GM23338 (cell line): ENCODE measurements around the gene AKAP13. TPM values are rescaled to one million over a fixed set of nuclear protein-coding genes. Genes with fewer than 3 reads are reported as not detected.

Experiments
- ATAC-seq: fragments of 200-7000 bp; cut with Tn5 transposase; 3 replicates; pipeline ENCODE4 v1.9.1; 2020
- DNase-seq: peaks from one replicate; pipeline ENCODE4 v3.0.0-alpha.2; 2015; ENCODE audit warnings: low spot score
- H2AFZ ChIP-seq: fragments of 200-600 bp; sonication (generic); 2 replicates; pipeline ENCODE4 v1.8.0; 2016; ENCODE audit warnings: antibody characterized with exemption, mild to moderate bottlenecking, moderate library complexity
- H3F3A ChIP-seq: fragments of 200-600 bp; sonication (generic); replicated peaks from 2 replicates; pipeline ENCODE4 v1.8.0; 2017; ENCODE audit warnings: antibody characterized with exemption, mixed run types, low read depth
- H3K27ac ChIP-seq: fragments of 200-600 bp; sonication (generic); 2 replicates; pipeline ENCODE4 v1.6.1; 2016; ENCODE audit warnings: low read depth
- H3K27me3 ChIP-seq: fragments of 200-600 bp; sonication (generic); 2 replicates; pipeline ENCODE4 v1.8.0; 2016; ENCODE audit warnings: mild to moderate bottlenecking, mixed run types, moderate library complexity; ENCODE audit not compliant: insufficient read depth
- H3K36me3 ChIP-seq: fragments of 200-600 bp; sonication (generic); 2 replicates; pipeline ENCODE4 v1.8.0; 2016; ENCODE audit warnings: mild to moderate bottlenecking; ENCODE audit not compliant: insufficient read depth
- H3K4me1 ChIP-seq: fragments of 200-600 bp; sonication (generic); 2 replicates; pipeline ENCODE4 v1.8.0; 2016; ENCODE audit warnings: mild to moderate bottlenecking, moderate library complexity; ENCODE audit not compliant: insufficient read depth
- H3K4me2 ChIP-seq: fragments of 200-600 bp; sonication (generic); 2 replicates; pipeline ENCODE4 v1.7.1; 2017; ENCODE audit warnings: mixed run types
- H3K4me3 ChIP-seq: fragments of 200-600 bp; sonication (generic); 2 replicates; pipeline ENCODE4 v1.6.1; 2016; ENCODE audit warnings: mixed run types
- H3K79me2 ChIP-seq: fragments of 200-600 bp; sonication (generic); replicated peaks from 2 replicates; pipeline ENCODE4 v1.8.0; 2017; ENCODE audit warnings: mild to moderate bottlenecking; ENCODE audit not compliant: insufficient read depth
- H3K9me2 ChIP-seq: fragments of 200-600 bp; sonication (generic); 2 replicates; pipeline ENCODE4 v1.8.0; 2017; ENCODE audit not compliant: insufficient read depth
- H4K20me1 ChIP-seq: fragments of 200-600 bp; sonication (generic); replicated peaks from 2 replicates; pipeline ENCODE4 v1.8.0; 2017; ENCODE audit warnings: mild to moderate bottlenecking; ENCODE audit not compliant: insufficient read depth
- H3K27ac Mint-ChIP-seq: 2 replicates; pipeline ENCODE4 v1.8.0; 2020; ENCODE audit warnings: inconsistent platforms, mild to moderate bottlenecking, moderate library complexity, mixed read lengths
- H3K27me3 Mint-ChIP-seq: 3 replicates; pipeline ENCODE4 v1.8.0; 2022; ENCODE audit warnings: low read depth, mild to moderate bottlenecking, moderate library complexity, mixed read lengths, inconsistent platforms; ENCODE audit not compliant: insufficient read depth, poor library complexity
- H3K36me3 Mint-ChIP-seq: 3 replicates; pipeline ENCODE4 v1.8.0; 2021; ENCODE audit warnings: low read depth, mild to moderate bottlenecking, inconsistent platforms, moderate library complexity, mixed read lengths
- H3K4me1 Mint-ChIP-seq: 3 replicates; pipeline ENCODE4 v1.8.0; 2020; ENCODE audit warnings: mild to moderate bottlenecking, inconsistent platforms, mixed read lengths
- H3K4me3 Mint-ChIP-seq: 3 replicates; pipeline ENCODE4 v1.8.0; 2021; ENCODE audit warnings: moderate library complexity, mild to moderate bottlenecking, inconsistent platforms, mixed read lengths
- H3K9me3 Mint-ChIP-seq: 3 replicates; pipeline ENCODE4 v1.8.0; 2020; ENCODE audit warnings: moderate library complexity, mild to moderate bottlenecking, inconsistent platforms, mixed read lengths
- EZH2phosphoT487 ChIP-seq: fragments of 200-600 bp; sonication (generic); IDR thresholded peaks from one replicate; pipeline ENCODE4 v1.8.1; 2018; ENCODE audit warnings: antibody characterized with exemption; ENCODE audit not compliant: unreplicated experiment
- JUNB ChIP-seq: IDR thresholded peaks from one replicate; pipeline ENCODE4 v1.6.1; 2016; ENCODE audit warnings: antibody characterized with exemption; ENCODE audit not compliant: unreplicated experiment
- NANOG ChIP-seq: IDR thresholded peaks from 2 replicates; pipeline ENCODE4 v1.6.1; 2016; ENCODE audit warnings: antibody characterized with exemption, borderline replicate concordance
- POLR2AphosphoS5 ChIP-seq: IDR thresholded peaks from 2 replicates; pipeline ENCODE4 v1.6.1; 2016; ENCODE audit warnings: antibody characterized with exemption, low read depth
- STAT1 ChIP-seq: IDR thresholded peaks from one replicate; pipeline ENCODE4 v1.6.1; 2016; ENCODE audit warnings: antibody characterized with exemption; ENCODE audit not compliant: unreplicated experiment
- ZNF114 ChIP-seq: fragments of 250-450 bp; sonication (Bioruptor Pico); IDR thresholded peaks from 2 replicates; pipeline ENCODE4 v1.5.0; 2020; ENCODE audit warnings: mild to moderate bottlenecking, moderate library complexity
- ZNF331 ChIP-seq: fragments of 250-450 bp; sonication (Bioruptor Pico); IDR thresholded peaks from 2 replicates; pipeline ENCODE4 v1.5.0; 2020; ENCODE audit warnings: low read depth, mild to moderate bottlenecking, moderate library complexity
- polyA plus RNA-seq: library from polyadenylated mRNA; unstranded; fragments of >200 nt; fragmentation: Nextera tagmentation; extraction: Ambion mirVana; gene quantifications from 2 replicates; pipeline ENCODE4 v1.2.1, GENCODE V29; 2016
- total RNA-seq: library from RNA; depleted of rRNA; stranded (reverse); fragments of >200 nt; shearing (Covaris generic); gene quantifications from 2 replicates; pipeline ENCODE4 v1.2.3, GENCODE V29; 2014
- TF ChIP-seq, protein P1 (sequence below): IDR thresholded peaks from one replicate; pipeline ENCODE4 v1.6.1; 2018; ENCODE audit warnings: antibody characterized with exemption; ENCODE audit not compliant: unreplicated experiment
- TF ChIP-seq, protein P2 (sequence below): IDR thresholded peaks from 2 replicates; pipeline ENCODE4 v1.6.1; 2016; ENCODE audit warnings: antibody characterized with exemption

The AKAP13 gene
- total and polyA plus RNA-seq, 2 experiments from 2014 or later: 46.2 to 60.7 TPM

DNA sequence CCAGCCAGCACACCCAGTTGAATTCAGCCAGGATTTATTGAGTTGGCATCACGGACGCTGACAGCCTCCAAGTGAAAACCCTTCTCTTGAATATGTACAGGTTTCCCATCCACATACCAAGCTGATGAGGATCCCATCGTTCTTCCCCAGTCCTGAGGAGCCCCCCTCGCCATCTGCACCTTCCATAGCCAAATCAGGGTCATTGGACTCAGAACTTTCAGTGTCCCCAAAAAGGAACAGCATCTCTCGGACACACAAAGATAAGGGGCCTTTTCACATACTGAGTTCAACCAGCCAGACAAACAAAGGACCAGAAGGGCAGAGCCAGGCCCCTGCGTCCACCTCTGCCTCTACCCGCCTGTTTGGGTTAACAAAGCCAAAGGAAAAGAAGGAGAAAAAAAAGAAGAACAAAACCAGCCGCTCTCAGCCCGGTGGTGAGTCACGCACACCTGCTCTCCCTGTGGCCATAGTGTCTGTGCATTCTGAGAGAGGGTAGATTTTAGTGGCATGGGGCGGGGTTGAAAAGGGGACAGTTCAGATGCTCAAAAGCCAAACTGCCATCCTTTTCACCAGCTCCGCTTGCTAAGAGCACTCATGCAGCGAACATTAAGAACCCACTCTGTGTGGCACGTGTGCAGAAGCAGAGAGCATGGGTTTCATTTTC, 363.1 kb downstream of the AKAP13 start:
- Mint-ChIP-seq H3K36me3 (peaks cover 57% of the 10 kb centered on the region), H3K27me3 (peaks cover 19% of the 10 kb centered on the region), H3K4me3 (no peak overlapping the region), H3K9me3 (no peaks in the 10 kb centered on the region; the same call in 2 of the 3 replicates), H3K4me1 (peaks cover 29% of the 10 kb centered on the region), H3K27ac (peak overlapping the region; percentile 61; the same call in 1 of the 2 replicates)
- H3K27me3 ChIP-seq: no peaks in the 10 kb centered on the region
- no peak overlapping the region for H3K4me2 ChIP-seq
- TF ChIP-seq JUNB (no peak), ZNF331 (CRISPR knock-in tag) (no peak), NANOG (no peak), STAT1 (no peak)
- TF ChIP-seq, protein P1, sequence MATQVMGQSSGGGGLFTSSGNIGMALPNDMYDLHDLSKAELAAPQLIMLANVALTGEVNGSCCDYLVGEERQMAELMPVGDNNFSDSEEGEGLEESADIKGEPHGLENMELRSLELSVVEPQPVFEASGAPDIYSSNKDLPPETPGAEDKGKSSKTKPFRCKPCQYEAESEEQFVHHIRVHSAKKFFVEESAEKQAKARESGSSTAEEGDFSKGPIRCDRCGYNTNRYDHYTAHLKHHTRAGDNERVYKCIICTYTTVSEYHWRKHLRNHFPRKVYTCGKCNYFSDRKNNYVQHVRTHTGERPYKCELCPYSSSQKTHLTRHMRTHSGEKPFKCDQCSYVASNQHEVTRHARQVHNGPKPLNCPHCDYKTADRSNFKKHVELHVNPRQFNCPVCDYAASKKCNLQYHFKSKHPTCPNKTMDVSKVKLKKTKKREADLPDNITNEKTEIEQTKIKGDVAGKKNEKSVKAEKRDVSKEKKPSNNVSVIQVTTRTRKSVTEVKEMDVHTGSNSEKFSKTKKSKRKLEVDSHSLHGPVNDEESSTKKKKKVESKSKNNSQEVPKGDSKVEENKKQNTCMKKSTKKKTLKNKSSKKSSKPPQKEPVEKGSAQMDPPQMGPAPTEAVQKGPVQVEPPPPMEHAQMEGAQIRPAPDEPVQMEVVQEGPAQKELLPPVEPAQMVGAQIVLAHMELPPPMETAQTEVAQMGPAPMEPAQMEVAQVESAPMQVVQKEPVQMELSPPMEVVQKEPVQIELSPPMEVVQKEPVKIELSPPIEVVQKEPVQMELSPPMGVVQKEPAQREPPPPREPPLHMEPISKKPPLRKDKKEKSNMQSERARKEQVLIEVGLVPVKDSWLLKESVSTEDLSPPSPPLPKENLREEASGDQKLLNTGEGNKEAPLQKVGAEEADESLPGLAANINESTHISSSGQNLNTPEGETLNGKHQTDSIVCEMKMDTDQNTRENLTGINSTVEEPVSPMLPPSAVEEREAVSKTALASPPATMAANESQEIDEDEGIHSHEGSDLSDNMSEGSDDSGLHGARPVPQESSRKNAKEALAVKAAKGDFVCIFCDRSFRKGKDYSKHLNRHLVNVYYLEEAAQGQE: no peak
- TF ChIP-seq, protein P2, sequence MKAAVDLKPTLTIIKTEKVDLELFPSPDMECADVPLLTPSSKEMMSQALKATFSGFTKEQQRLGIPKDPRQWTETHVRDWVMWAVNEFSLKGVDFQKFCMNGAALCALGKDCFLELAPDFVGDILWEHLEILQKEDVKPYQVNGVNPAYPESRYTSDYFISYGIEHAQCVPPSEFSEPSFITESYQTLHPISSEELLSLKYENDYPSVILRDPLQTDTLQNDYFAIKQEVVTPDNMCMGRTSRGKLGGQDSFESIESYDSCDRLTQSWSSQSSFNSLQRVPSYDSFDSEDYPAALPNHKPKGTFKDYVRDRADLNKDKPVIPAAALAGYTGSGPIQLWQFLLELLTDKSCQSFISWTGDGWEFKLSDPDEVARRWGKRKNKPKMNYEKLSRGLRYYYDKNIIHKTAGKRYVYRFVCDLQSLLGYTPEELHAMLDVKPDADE: no peak
- H3K27ac ChIP-seq: no peak overlapping the region
- H4K20me1 ChIP-seq: no peaks in the 10 kb centered on the region; the same call in 1 of the 2 replicates
- no peaks in the 10 kb centered on the region for H3F3A ChIP-seq
- ATAC-seq: no peak
- H3K79me2 ChIP-seq: no peaks in the 10 kb centered on the region; the same call in 1 of the 2 replicates
- no peak for DNase-seq
- 0 out of 2 replicates have a peak, but pooled peaks cover 12% of the 10 kb centered on the region for H3K36me3 ChIP-seq
- H3K4me3 ChIP-seq: no peak overlapping the region
- peaks cover 19% of the 10 kb centered on the region for H3K4me1 ChIP-seq
- no peaks in the 10 kb centered on the region for H3K9me2 ChIP-seq
- no peak overlapping the region for H2AFZ ChIP-seq

DNA sequence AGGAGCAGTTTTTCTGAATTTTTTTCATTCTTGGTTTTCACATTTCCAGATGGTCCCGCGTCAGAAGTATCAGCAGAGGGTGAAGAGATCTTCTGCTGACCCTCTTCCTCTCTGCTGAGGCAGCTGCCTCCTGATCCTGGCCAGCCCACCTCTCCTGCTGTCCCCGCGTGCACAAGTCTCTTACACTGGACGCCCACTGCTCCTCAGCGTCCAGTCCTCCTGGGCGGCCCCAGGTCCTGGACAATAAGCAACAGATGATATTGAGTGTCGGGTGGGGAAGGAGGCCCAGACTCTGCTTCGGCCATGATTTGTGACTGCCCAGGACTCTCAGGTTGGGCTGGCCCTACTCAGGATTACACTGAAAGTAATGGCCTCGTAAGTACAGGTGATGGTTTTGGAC, 364.2 kb downstream of the AKAP13 start:
- Histone ChIP-seq H3K4me2 (no peak overlapping the region), H3F3A (no peaks in the 10 kb centered on the region), H3K79me2 (no peaks in the 10 kb centered on the region; the same call in 1 of the 2 replicates), H4K20me1 (no peaks in the 10 kb centered on the region; the same call in 1 of the 2 replicates), H3K27ac (no peak overlapping the region), H3K4me1 (peaks cover 29% of the 10 kb centered on the region), H3K4me3 (no peak overlapping the region), H3K36me3 (0 out of 2 replicates have a peak, but pooled peaks cover 12% of the 10 kb centered on the region), H2AFZ (no peak overlapping the region), H3K27me3 (no peaks in the 10 kb centered on the region), H3K9me2 (no peaks in the 10 kb centered on the region)
- TF ChIP-seq ZNF114: no peak
- no peak for TF ChIP-seq POLR2AphosphoS5
- no peak for TF ChIP-seq JUNB
- no peak for TF ChIP-seq ZNF331 (CRISPR knock-in tag)
- TF ChIP-seq, protein P2: no peak
- no peak for TF ChIP-seq EZH2phosphoT487
- Mint-ChIP-seq H3K4me3 (no peak overlapping the region), H3K36me3 (peaks cover 57% of the 10 kb centered on the region), H3K27ac (no peak overlapping the region), H3K4me1 (peaks cover 40% of the 10 kb centered on the region), H3K27me3 (peaks cover 27% of the 10 kb centered on the region), H3K9me3 (no peaks in the 10 kb centered on the region; the same call in 2 of the 3 replicates)
- DNase-seq (no peak), ATAC-seq (no peak)
